ENCODE results near the gene PHLDB1.
"Not testable (repeated sequence)": the region's sequence is repeated elsewhere in the genome, so short reads cannot be mapped to it uniquely, and the experiment has no call there.

Gene PHLDB1

GRCh38 chr11:118684187-118684586 is 76.8 kb downstream of the PHLDB1 start:
- no peak for TF ChIP-seq CTCF (IDR thresholded peaks at IDR 0.05; ENCODE audit: borderline replicate concordance, control extremely low read depth, extremely low read depth, insufficient read depth, missing control alignments)
- in situ Hi-C loops (cut with MboI; ENCODE audit: low sequenced_read_pairs, unreplicated experiment): no loop called here
- DNase-seq (ENCODE audit: low spot score): no peak

- no peak for DNase-seq (ENCODE audit: low spot score)
- no peak for TF ChIP-seq CTCF (IDR thresholded peaks at IDR 0.05; ENCODE audit: borderline replicate concordance, control extremely low read depth, extremely low read depth, insufficient read depth, missing control alignments)
- in situ Hi-C loops (cut with MboI; ENCODE audit: low sequenced_read_pairs, unreplicated experiment): no loop called here
Measured at GRCh38 chr11:118687906-118688305, 80.5 kb downstream of the PHLDB1 start.

GRCh38 chr11:118688339-118688738 is 80.9 kb downstream of the PHLDB1 start:
- DNase-seq (ENCODE audit: low spot score); in situ Hi-C loops (cut with MboI; ENCODE audit: low sequenced_read_pairs, unreplicated experiment): not testable (repeated sequence)

- no peak for TF ChIP-seq CTCF (IDR thresholded peaks at IDR 0.05; ENCODE audit: borderline replicate concordance, control extremely low read depth, extremely low read depth, insufficient read depth, missing control alignments)
- no peak for DNase-seq (ENCODE audit: low spot score)
- in situ Hi-C loops (cut with MboI; ENCODE audit: low sequenced_read_pairs, unreplicated experiment): no loop called here
Measured at GRCh38 chr11:118688851-118689502, 81.6 kb downstream of the PHLDB1 start.

- in situ Hi-C loops (cut with MboI; ENCODE audit: low sequenced_read_pairs, unreplicated experiment): no loop called here
- DNase-seq (ENCODE audit: low spot score): no peak
- no peak for TF ChIP-seq CTCF (IDR thresholded peaks at IDR 0.05; ENCODE audit: borderline replicate concordance, control extremely low read depth, extremely low read depth, insufficient read depth, missing control alignments)
Measured at GRCh38 chr11:118689503-118689851, 82.1 kb downstream of the PHLDB1 start.

- in situ Hi-C loops (cut with MboI; ENCODE audit: low sequenced_read_pairs, unreplicated experiment): loop anchor here (10.0 kb wide), 1 partner anchor 265 kb away; the partner anchor contains the start of gene UPK2
- peak; percentile 99 for TF ChIP-seq CTCF (IDR thresholded peaks at IDR 0.05; ENCODE audit: borderline replicate concordance, control extremely low read depth, extremely low read depth, insufficient read depth, missing control alignments)
- DNase-seq (ENCODE audit: low spot score): peak; percentile 93
Measured at GRCh38 chr11:118689852-118690552, 82.6 kb downstream of the PHLDB1 start.
